BE2C (cell line): ENCODE measurements around the gene FSTL3.
"Not testable (repeated sequence)": the region's sequence is repeated elsewhere in the genome, so short reads cannot be mapped to it uniquely, and the experiment has no call there.

Experiments
- DNase-seq: peaks from one replicate; pipeline ENCODE4 v3.0.0-alpha.2; 2020
- H3K27me3 ChIP-seq: fragments of 250-450 bp; sonication (Bioruptor Pico); 2 replicates; pipeline ENCODE4 v1.5.1; 2020; ENCODE audit warnings: mild to moderate bottlenecking
- H3K36me3 ChIP-seq: fragments of 250-450 bp; sonication (Bioruptor Pico); 2 replicates; pipeline ENCODE4 v1.5.1; 2020; ENCODE audit warnings: mild to moderate bottlenecking
- H3K4me1 ChIP-seq: fragments of 250-450 bp; sonication (Bioruptor Pico); 2 replicates; pipeline ENCODE4 v1.5.1; 2020
- H3K4me3 ChIP-seq: 2 replicates; pipeline ENCODE4 v1.5.1; 2011; ENCODE audit warnings: low read depth, low read length
- H3K9me3 ChIP-seq: fragments of 250-450 bp; sonication (Bioruptor Pico); 2 replicates; pipeline ENCODE4 v1.5.1; 2020
- CTCF ChIP-seq: IDR thresholded peaks from 2 replicates; pipeline ENCODE4 v1.5.1; 2012; ENCODE audit warnings: mild to moderate bottlenecking, low read depth, low read length

Gene FSTL3

DNA sequence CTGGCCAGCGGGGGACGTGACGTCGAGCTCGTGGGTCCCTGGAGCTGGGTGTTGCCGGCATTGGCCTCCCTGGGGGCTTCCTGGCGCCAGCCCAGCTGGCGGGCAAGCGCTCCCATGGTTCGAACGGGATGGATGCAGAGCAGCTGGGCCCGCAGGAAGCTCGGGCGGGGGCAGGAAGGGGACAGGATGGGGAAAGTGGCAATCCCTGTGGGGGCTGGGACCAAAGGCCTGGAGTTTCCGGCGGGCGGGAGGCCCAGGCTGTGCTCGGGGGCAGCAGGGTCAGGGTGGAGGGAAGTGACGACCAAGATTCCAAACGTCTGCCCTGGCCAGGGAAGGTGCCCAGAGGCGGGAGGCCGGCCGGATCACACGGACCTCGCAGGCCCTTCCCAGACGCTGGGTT is 51.8 kb downstream of the FSTL3 start:
- Histone ChIP-seq H3K4me3 (no peak overlapping the region), H3K36me3 (no peaks in the 10 kb centered on the region), H3K9me3 (no peaks in the 10 kb centered on the region), H3K4me1 (peaks cover 4% of the 10 kb centered on the region), H3K27me3 (no peaks in the 10 kb centered on the region)
- TF ChIP-seq CTCF, result no peak
- DNase-seq, result peak; percentile 75

DNA sequence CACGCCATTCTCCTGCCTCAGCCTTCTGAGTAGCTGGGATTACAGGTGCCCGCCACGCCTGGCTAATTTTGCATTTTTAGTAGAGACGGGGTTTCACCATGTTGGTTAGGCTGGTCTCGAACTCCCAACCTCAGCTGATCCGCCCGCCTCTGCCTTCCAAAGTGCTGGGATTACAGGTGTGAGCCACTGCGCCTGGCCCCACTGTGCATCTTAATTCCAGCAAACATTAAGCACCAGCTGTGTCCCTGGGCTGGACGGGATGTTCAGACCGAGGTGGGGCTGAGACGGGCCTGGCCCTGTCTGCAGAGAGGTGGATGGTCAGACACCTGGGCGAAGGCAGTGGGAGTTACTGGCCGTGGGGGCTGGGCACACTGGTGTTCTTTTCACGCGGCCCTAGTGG is 53.4 kb downstream of the FSTL3 start:
- not testable (repeated sequence) for DNase-seq, H3K36me3 ChIP-seq

DNA sequence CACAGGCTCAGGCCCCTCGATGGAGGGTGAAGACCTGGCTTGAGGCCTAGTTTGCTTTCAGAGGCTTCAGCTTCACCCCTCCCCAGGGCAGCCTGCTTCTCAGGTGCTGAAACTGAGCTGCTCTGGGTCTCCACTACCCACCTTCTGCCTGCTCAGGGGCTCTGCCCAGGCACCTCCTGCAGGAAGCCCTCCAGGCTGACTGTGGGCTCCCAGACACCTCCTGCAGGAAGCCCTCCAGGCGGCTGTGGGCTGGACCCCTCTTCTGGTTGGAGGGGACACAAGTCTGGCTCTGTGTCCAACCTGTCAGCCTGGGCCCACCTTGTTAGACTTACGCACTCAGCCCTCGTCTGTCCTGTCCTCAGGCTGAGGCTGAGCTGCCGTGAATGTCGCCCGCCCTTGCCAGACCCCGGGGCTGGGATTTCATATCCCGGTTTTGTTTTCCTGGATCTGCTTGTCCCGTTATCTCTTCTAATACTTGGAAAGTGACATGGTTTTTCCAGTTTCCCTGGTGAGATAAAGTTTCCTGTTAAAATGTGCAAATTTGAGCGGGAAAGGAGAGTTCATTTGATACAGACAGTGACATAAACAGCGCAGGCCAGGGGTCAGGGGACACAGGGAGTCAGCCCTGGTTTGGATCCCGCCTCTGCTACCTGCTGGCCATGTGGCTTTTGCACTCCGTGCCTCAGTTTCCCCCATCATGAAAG is 53.9 kb downstream of the FSTL3 start:
- Histone ChIP-seq H3K9me3 (no peaks in the 10 kb centered on the region), H3K27me3 (no peaks in the 10 kb centered on the region), H3K4me3 (no peak overlapping the region), H3K36me3 (no peaks in the 10 kb centered on the region), H3K4me1 (peaks cover 4% of the 10 kb centered on the region)
- no peak for TF ChIP-seq CTCF
- no peak for DNase-seq

More for the DNA sequence above, 53.4 kb downstream of the FSTL3 start:
- H3K4me3 ChIP-seq, H3K27me3 ChIP-seq, H3K9me3 ChIP-seq, H3K4me1 ChIP-seq: not testable (repeated sequence)

- no peak for DNase-seq
- H3K9me3 ChIP-seq, result no peaks in the 10 kb centered on the region
- H3K27me3 ChIP-seq, result no peaks in the 10 kb centered on the region
- TF ChIP-seq CTCF, result no peak
- H3K4me1 ChIP-seq, result peaks cover 4% of the 10 kb centered on the region
- no peaks in the 10 kb centered on the region for H3K36me3 ChIP-seq
- H3K4me3 ChIP-seq, result no peak overlapping the region
Measured at GRCh38 chr19:731000-731399, 54.8 kb downstream of the FSTL3 start.

GRCh38 chr19:732148-733069 is 56.2 kb downstream of the FSTL3 start:
- no peak for DNase-seq
- Histone ChIP-seq H3K36me3 (no peaks in the 10 kb centered on the region), H3K4me3 (no peak overlapping the region), H3K27me3 (no peaks in the 10 kb centered on the region), H3K4me1 (peaks cover 3% of the 10 kb centered on the region), H3K9me3 (no peaks in the 10 kb centered on the region)
- TF ChIP-seq CTCF, result no peak
